Liver (tissue), 9 donors: Measurements from ENCODE around the gene DIDO1. TPM values are rescaled to one million over a fixed set of nuclear protein-coding genes. Genes with fewer than 3 reads are reported as not detected.

Source experiments
- DNase-seq: peaks from one replicate; pipeline ENCODE4 v3.0.0-alpha.2; 2017; ENCODE audit warnings: low spot score
- H3K27ac ChIP-seq, 2 donors: one replicate each; pipeline ENCODE4 v1.7.0; 2013; ENCODE audit warnings: inconsistent platforms in 2 of 2, low read length in 2 of 2, control low read depth in 1 of 2, low read depth in 1 of 2, mild to moderate bottlenecking in 1 of 2
- H3K27me3 ChIP-seq, 4 donors: one replicate each; pipeline versions ENCODE4 v1.6.1 to v1.7.0; 2013; ENCODE audit warnings: low read length in 3 of 4, inconsistent platforms in 1 of 4, mild to moderate bottlenecking in 1 of 4, moderate library complexity in 1 of 4; ENCODE audit not compliant: control insufficient read depth in 4 of 4, insufficient read depth in 4 of 4
- H3K36me3 ChIP-seq, 4 donors: one replicate each; pipeline versions ENCODE4 v1.6.1 to v1.7.0; 2013; ENCODE audit warnings: low read length in 3 of 4, mild to moderate bottlenecking in 3 of 4, low read depth in 1 of 4, moderate library complexity in 1 of 4; ENCODE audit not compliant: control insufficient read depth in 4 of 4, insufficient read depth in 3 of 4
- H3K4me1 ChIP-seq, 4 donors: one replicate each; pipeline versions ENCODE4 v1.6.1 to v1.7.0; 2013; ENCODE audit warnings: low read length in 3 of 4, mild to moderate bottlenecking in 3 of 4, moderate library complexity in 1 of 4; ENCODE audit not compliant: control insufficient read depth in 4 of 4, insufficient read depth in 4 of 4
- H3K4me3 ChIP-seq, 3 donors: one replicate each; pipeline versions ENCODE4 v1.6.1 to v1.7.0; 2013; ENCODE audit warnings: low read length in 3 of 3, control low read depth in 1 of 3, low read depth in 1 of 3, mild to moderate bottlenecking in 1 of 3
- H3K9ac ChIP-seq, 2 donors: one replicate each; pipeline ENCODE4 v1.7.0; 2013; ENCODE audit warnings: low read length in 2 of 2, mild to moderate bottlenecking in 2 of 2, moderate library complexity in 2 of 2, control low read depth in 1 of 2, low read depth in 1 of 2
- H3K9me3 ChIP-seq, 4 donors: one replicate each; pipeline versions ENCODE4 v1.6.1 to v1.7.0; 2013; ENCODE audit warnings: low read length in 3 of 4; ENCODE audit not compliant: control insufficient read depth in 4 of 4
- ATF3 ChIP-seq: IDR thresholded peaks from 2 replicates; pipeline ENCODE4 v1.6.1; 2016; ENCODE audit warnings: antibody characterized with exemption
- EGR1 ChIP-seq, 2 donors: IDR thresholded peaks; 2 replicates each; pipeline ENCODE4 v1.6.1; 2016 to 2018; ENCODE audit warnings: antibody characterized with exemption in 2 of 2, low read depth in 2 of 2
- FOXA1 ChIP-seq: IDR thresholded peaks from 2 replicates; pipeline ENCODE4 v1.6.1; 2016; ENCODE audit warnings: antibody characterized with exemption
- FOXA2 ChIP-seq: IDR thresholded peaks from 2 replicates; pipeline ENCODE4 v1.6.1; 2016; ENCODE audit warnings: antibody characterized with exemption
- GABPA ChIP-seq, 2 donors: IDR thresholded peaks in 1 of 2; conservative IDR thresholded peaks in 1 of 2; 2 replicates each; pipeline ENCODE4 v1.6.1; 2016; ENCODE audit warnings: antibody characterized with exemption in 2 of 2, mild to moderate bottlenecking in 1 of 2, moderate library complexity in 1 of 2
- HNF4A ChIP-seq, 2 donors: conservative IDR thresholded peaks; 2 replicates each; pipeline ENCODE4 v1.6.1; 2016; ENCODE audit warnings: antibody characterized with exemption in 2 of 2, mild to moderate bottlenecking in 2 of 2
- JUND ChIP-seq, 2 donors: IDR thresholded peaks; 2 replicates each; pipeline ENCODE4 v1.6.1; 2016; ENCODE audit warnings: antibody characterized with exemption in 2 of 2
- NR2F2 ChIP-seq: IDR thresholded peaks from 2 replicates; pipeline ENCODE4 v1.6.1; 2016; ENCODE audit warnings: antibody characterized with exemption
- RAD21 ChIP-seq, 2 donors: IDR thresholded peaks; 2 replicates each; pipeline ENCODE4 v1.6.1; 2016; ENCODE audit warnings: antibody characterized with exemption in 2 of 2, mild to moderate bottlenecking in 2 of 2
- REST ChIP-seq: IDR thresholded peaks from 2 replicates; pipeline ENCODE4 v1.6.1; 2016; ENCODE audit warnings: antibody characterized with exemption, mild to moderate bottlenecking
- RXRA ChIP-seq, 2 donors: IDR thresholded peaks; 2 replicates each; pipeline ENCODE4 v1.6.1; 2017 to 2018; ENCODE audit warnings: antibody characterized with exemption in 2 of 2, mild to moderate bottlenecking in 1 of 2
- SP1 ChIP-seq: IDR thresholded peaks from 2 replicates; pipeline ENCODE4 v1.6.1; 2018; ENCODE audit warnings: antibody characterized with exemption, mild to moderate bottlenecking
- TAF1 ChIP-seq: conservative IDR thresholded peaks from 2 replicates; pipeline ENCODE4 v1.6.1; 2016; ENCODE audit warnings: antibody characterized with exemption, mild to moderate bottlenecking
- YY1 ChIP-seq: IDR thresholded peaks from 2 replicates; pipeline ENCODE4 v1.6.1; 2016; ENCODE audit warnings: antibody characterized with exemption, mild to moderate bottlenecking
- WGBS: extraction: QIAGEN DNeasy Blood & Tissue Kit; methylation state at CpG from one replicate; pipeline ENCODE4 v1.1.7; 2013; 5-methylcytosine and 5-hydroxymethylcytosine counted together
- polyA plus RNA-seq, 2 donors: library from polyadenylated mRNA; stranded (reverse) in 1 of 2; unstranded in 1 of 2; fragments of 200-250 nt in 1 of 2; fragments of >200 nt in 1 of 2; fragmentation: Nextera tagmentation in 1 of 2; extraction: Ambion mirVana in 1 of 2; gene quantifications; one replicate each; pipeline versions ENCODE4 v1.2.1 to v1.2.3, GENCODE V29; 2013 to 2015
- total RNA-seq, 2 donors: library from RNA; depleted of rRNA; stranded (reverse); fragments of >200 nt; gene quantifications; one replicate each; pipeline ENCODE4 v1.2.3, GENCODE V29; 2014
- TF ChIP-seq, protein P1 (sequence below): IDR thresholded peaks from 2 replicates; pipeline ENCODE4 v1.6.1; 2016; ENCODE audit warnings: antibody characterized with exemption
- TF ChIP-seq, protein P2 (sequence below): fragments of 150-350 bp; IDR thresholded peaks from 2 replicates; pipeline ENCODE4 v1.5.1; 2017; ENCODE audit warnings: improper control_type of control experiment, low read depth, low read length; ENCODE audit not compliant: missing input control
- donor health status: healthy.
- donor health status: healthy.
- donor health status: healthy.
- donor health status: healthy.
- donor health status: healthy.

Gene DIDO1
- total and polyA plus RNA-seq, 4 donors, result 10.1 to 43.1 (median 17.4) TPM

- Histone ChIP-seq H3K9me3 (no peaks in the 10 kb centered on the region), H3K27me3 (no peaks in the 10 kb centered on the region), H3K9ac (no peak overlapping the region), H3K36me3 (peaks cover 0 to 3% (median 1%) of the 10 kb centered on the region in 4 donors), H3K4me3 (no peak overlapping the region), H3K27ac (no peak overlapping the region), H3K4me1 (peaks cover 5 to 48% (median 28%) of the 10 kb centered on the region in 4 donors)
- TF ChIP-seq ATF3, result no peak
- TF ChIP-seq JUND (IDR thresholded peaks at IDR 0.05), result no peak
- TF ChIP-seq, protein P1, sequence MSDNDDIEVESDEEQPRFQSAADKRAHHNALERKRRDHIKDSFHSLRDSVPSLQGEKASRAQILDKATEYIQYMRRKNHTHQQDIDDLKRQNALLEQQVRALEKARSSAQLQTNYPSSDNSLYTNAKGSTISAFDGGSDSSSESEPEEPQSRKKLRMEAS, result no peak
- no peak for TF ChIP-seq SP1
- TF ChIP-seq EGR1 (IDR thresholded peaks at IDR 0.05; ENCODE audit: low read depth in 2 of 2), result no peak
- no peak for TF ChIP-seq REST
- TF ChIP-seq YY1, result no peak
- no peak for TF ChIP-seq FOXA1
- no peak for TF ChIP-seq FOXA2
- TF ChIP-seq RXRA (IDR thresholded peaks at IDR 0.05), result no peak
- TF ChIP-seq TAF1, result no peak
- no peak for TF ChIP-seq HNF4A (conservative IDR thresholded peaks at IDR 0.05)
- WGBS, result 84% methylated on average over 3 of the region's 3 CpGs
- no peak for DNase-seq
Observed at GRCh38 chr20:62933966-62934365, 7.7 kb upstream of the DIDO1 start.

- TF ChIP-seq RAD21 (IDR thresholded peaks at IDR 0.05), result no peak
- no peak for TF ChIP-seq YY1
- TF ChIP-seq GABPA (IDR thresholded peaks at IDR 0.05 in 1 of 2, conservative IDR thresholded peaks at IDR 0.05 in 1 of 2), result no peak
- TF ChIP-seq ATF3, result no peak
- TF ChIP-seq, protein P2, sequence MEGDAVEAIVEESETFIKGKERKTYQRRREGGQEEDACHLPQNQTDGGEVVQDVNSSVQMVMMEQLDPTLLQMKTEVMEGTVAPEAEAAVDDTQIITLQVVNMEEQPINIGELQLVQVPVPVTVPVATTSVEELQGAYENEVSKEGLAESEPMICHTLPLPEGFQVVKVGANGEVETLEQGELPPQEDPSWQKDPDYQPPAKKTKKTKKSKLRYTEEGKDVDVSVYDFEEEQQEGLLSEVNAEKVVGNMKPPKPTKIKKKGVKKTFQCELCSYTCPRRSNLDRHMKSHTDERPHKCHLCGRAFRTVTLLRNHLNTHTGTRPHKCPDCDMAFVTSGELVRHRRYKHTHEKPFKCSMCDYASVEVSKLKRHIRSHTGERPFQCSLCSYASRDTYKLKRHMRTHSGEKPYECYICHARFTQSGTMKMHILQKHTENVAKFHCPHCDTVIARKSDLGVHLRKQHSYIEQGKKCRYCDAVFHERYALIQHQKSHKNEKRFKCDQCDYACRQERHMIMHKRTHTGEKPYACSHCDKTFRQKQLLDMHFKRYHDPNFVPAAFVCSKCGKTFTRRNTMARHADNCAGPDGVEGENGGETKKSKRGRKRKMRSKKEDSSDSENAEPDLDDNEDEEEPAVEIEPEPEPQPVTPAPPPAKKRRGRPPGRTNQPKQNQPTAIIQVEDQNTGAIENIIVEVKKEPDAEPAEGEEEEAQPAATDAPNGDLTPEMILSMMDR, result no peak
- no peak for TF ChIP-seq SP1
- TF ChIP-seq NR2F2, result no peak
- TF ChIP-seq JUND (IDR thresholded peaks at IDR 0.05), result no peak
- Histone ChIP-seq H3K4me1 (peaks cover 18 to 64% (median 43%) of the 10 kb centered on the region in 4 donors), H3K4me3 (no peak overlapping the region), H3K36me3 (peaks cover 0 to 3% (median 1%) of the 10 kb centered on the region in 4 donors), H3K27ac (no peak overlapping the region), H3K27me3 (no peaks in the 10 kb centered on the region), H3K9me3 (no peaks in the 10 kb centered on the region), H3K9ac (no peak overlapping the region)
- no peak for DNase-seq
- 73% methylated on average over 9 of the region's 9 CpGs for WGBS
Observed at GRCh38 chr20:62931464-62931863, 5.2 kb upstream of the DIDO1 start.
